GM12865 (cell line): Measurements from ENCODE around the gene NCR2.

Source experiments
- DNase-seq: peaks from one replicate; pipeline ENCODE4 v3.0.0; 2010; ENCODE audit warnings: low read depth
- H3K4me3 ChIP-seq: 2 replicates; pipeline ENCODE4 v1.5.1; 2011; ENCODE audit warnings: mild to moderate bottlenecking, low read depth, low read length, control low read depth
- TF ChIP-seq, protein P1 (sequence below): IDR thresholded peaks from 2 replicates; pipeline ENCODE4 v1.5.1; 2011; ENCODE audit warnings: low read length, control low read depth, low read depth, inconsistent platforms; ENCODE audit not compliant: insufficient read depth; ENCODE audit errors: missing control alignments

Gene NCR2

GRCh38 chr6:41374618-41375590 lies 39.5 kb downstream of the NCR2 start:
- TF ChIP-seq, protein P1, sequence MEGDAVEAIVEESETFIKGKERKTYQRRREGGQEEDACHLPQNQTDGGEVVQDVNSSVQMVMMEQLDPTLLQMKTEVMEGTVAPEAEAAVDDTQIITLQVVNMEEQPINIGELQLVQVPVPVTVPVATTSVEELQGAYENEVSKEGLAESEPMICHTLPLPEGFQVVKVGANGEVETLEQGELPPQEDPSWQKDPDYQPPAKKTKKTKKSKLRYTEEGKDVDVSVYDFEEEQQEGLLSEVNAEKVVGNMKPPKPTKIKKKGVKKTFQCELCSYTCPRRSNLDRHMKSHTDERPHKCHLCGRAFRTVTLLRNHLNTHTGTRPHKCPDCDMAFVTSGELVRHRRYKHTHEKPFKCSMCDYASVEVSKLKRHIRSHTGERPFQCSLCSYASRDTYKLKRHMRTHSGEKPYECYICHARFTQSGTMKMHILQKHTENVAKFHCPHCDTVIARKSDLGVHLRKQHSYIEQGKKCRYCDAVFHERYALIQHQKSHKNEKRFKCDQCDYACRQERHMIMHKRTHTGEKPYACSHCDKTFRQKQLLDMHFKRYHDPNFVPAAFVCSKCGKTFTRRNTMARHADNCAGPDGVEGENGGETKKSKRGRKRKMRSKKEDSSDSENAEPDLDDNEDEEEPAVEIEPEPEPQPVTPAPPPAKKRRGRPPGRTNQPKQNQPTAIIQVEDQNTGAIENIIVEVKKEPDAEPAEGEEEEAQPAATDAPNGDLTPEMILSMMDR: no peak
- no peak overlapping the region for H3K4me3 ChIP-seq
- no peak for DNase-seq

DNA sequence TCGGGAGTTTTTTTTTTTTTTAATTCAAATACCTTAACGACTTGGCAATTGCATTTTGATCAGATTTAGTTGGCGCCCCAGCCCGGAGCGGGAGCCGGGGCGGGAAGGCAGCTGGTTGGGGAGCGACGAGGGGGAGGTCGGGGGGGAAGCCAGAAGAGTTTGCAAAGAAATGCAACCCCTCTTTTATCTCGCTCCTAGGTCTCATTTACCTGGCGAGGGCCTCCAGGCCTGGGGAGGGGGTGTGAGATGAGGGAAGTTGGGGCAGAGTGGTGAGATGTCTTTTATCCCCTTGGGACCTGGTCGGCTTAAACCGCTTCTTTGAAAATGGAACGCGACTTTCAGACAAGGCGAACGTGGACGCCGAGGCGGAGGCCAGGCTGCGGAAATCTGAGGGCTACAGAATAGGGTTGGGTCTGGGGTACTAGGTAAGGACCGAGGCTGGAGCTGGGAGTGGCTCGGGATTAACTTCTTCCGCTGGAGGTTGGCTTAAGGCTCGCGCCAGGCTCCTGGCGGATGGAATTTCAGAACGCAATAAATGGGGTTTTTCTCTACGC lies 40.3 kb downstream of the NCR2 start:
- H3K4me3 ChIP-seq: no peak overlapping the region
- no peak for DNase-seq
- TF ChIP-seq, protein P1: no peak

DNA sequence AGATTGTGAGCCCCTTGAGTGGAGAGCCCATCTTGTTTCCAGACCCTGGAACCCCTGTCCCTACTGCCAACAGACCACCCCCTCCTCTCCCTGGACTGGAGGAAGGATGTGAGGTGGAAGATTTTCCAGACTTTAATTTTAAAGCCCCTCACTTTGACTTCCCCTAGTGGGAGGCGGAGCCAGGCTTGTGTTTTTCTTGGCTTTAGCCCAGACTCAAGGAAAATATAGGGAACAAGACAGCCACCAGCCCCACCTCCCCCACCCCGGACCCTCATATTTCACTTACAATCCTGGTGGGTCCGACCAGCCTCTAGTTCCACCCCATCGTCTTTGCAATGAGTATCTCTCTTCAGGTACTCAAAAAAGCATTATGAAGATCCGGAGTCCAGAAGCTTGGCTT lies 40.8 kb downstream of the NCR2 start:
- no peak overlapping the region for H3K4me3 ChIP-seq
- DNase-seq: no peak
- TF ChIP-seq, protein P1: no peak

GRCh38 chr6:41377071-41377470 lies 41.7 kb downstream of the NCR2 start:
- TF ChIP-seq, protein P1: no peak
- no peak overlapping the region for H3K4me3 ChIP-seq
- no peak for DNase-seq

GRCh38 chr6:41379306-41379705 lies 43.9 kb downstream of the NCR2 start:
- TF ChIP-seq, protein P1: no peak
- DNase-seq: no peak

GRCh38 chr6:41386594-41386993 lies 51.2 kb downstream of the NCR2 start:
- TF ChIP-seq, protein P1: no peak
- H3K4me3 ChIP-seq: no peak overlapping the region
- DNase-seq: no peak

More at GRCh38 chr6:41379306-41379705, 43.9 kb downstream of the NCR2 start:
- no peak overlapping the region for H3K4me3 ChIP-seq
